ENCODE measurements around the gene GLRA1. TPM values are rescaled to one million over a fixed set of nuclear protein-coding genes. Genes with fewer than 3 reads are reported as not detected.

Gene GLRA1
- polyA plus RNA-seq, 1 donor (not counting 4 experiments of a cell fraction or from before 2014, with no cell fraction given) = not detected

DNA sequence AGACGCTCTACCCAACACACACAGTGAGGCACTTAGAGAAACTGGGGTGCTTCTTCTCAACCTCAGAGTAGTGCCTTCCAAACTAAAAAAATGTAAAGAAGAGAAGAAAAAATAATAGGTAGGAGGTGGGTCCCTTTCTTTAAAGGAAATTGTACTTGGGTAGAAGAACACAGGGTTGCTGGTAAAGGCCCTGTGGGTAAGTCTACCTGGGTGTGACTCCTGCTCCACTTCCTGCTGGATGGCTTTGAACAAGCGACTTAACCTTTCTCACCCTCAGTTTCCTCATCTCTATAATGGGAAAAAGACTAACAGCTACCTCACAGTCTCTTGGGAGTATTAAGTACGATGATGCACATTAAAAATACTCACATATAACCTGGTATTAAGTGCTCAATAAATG is 32.1 kb upstream of the GLRA1 start:
- no peaks in the 10 kb centered on the region for H3K79me2 ChIP-seq (ENCODE audit: control insufficient read depth, insufficient read depth, low read length)
- no peaks in the 10 kb centered on the region for H3K27me3 ChIP-seq (ENCODE audit: control insufficient read depth, extremely low read depth, insufficient read depth, low read length)
- no peaks in the 10 kb centered on the region for H3K9me3 ChIP-seq (ENCODE audit: control insufficient read depth, low read depth, low read length)
- H3K4me1 ChIP-seq (ENCODE audit: control insufficient read depth, extremely low read depth, insufficient read depth, low read length) = no peaks in the 10 kb centered on the region
- no peak overlapping the region for H3K4me2 ChIP-seq (ENCODE audit: control insufficient read depth, extremely low read depth, insufficient read depth, low read depth, low read length)
- no peak overlapping the region for H3K9ac ChIP-seq (ENCODE audit: control insufficient read depth, extremely low read depth, insufficient read depth, low read length)
- H3K36me3 ChIP-seq (ENCODE audit: control insufficient read depth in 2 of 2, extremely low read depth in 1 of 2, insufficient read depth in 2 of 2, low read length in 2 of 2) = no peaks in the 10 kb centered on the region
- dilution Hi-C loops (cut with MboI; ENCODE audit: extremely low pct_ligation_motif_present, low sequenced_read_pairs) = no loop called here
- DNase-seq (ENCODE audit: low read depth, low spot score) = no peak
- H3K9me1 ChIP-seq (ENCODE audit: control insufficient read depth, extremely low read depth, insufficient read depth, low read length) = no peaks in the 10 kb centered on the region
- no peak for FAIRE-seq
- H4K20me1 ChIP-seq (ENCODE audit: control insufficient read depth, extremely low read depth, insufficient read depth, low read length) = no peaks in the 10 kb centered on the region
- no peak overlapping the region for H3K4me3 ChIP-seq (ENCODE audit: control insufficient read depth in 2 of 3, extremely low read depth in 1 of 3, insufficient read depth in 2 of 3, low read depth in 1 of 3, low read length in 3 of 3)
- TF ChIP-seq, protein P1, sequence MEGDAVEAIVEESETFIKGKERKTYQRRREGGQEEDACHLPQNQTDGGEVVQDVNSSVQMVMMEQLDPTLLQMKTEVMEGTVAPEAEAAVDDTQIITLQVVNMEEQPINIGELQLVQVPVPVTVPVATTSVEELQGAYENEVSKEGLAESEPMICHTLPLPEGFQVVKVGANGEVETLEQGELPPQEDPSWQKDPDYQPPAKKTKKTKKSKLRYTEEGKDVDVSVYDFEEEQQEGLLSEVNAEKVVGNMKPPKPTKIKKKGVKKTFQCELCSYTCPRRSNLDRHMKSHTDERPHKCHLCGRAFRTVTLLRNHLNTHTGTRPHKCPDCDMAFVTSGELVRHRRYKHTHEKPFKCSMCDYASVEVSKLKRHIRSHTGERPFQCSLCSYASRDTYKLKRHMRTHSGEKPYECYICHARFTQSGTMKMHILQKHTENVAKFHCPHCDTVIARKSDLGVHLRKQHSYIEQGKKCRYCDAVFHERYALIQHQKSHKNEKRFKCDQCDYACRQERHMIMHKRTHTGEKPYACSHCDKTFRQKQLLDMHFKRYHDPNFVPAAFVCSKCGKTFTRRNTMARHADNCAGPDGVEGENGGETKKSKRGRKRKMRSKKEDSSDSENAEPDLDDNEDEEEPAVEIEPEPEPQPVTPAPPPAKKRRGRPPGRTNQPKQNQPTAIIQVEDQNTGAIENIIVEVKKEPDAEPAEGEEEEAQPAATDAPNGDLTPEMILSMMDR (optimal IDR thresholded peaks at IDR 0.05 in 1 of 3, IDR thresholded peaks at IDR 0.05 in 1 of 3, conservative IDR thresholded peaks at IDR 0.05 in 1 of 3; ENCODE audit: extremely low read depth in 1 of 3, insufficient read depth in 2 of 3, low read length in 3 of 3) = no peak
- TF ChIP-seq EZH2 (IDR thresholded peaks at IDR 0.05; ENCODE audit: low read length) = no peak
- H2AFZ ChIP-seq (ENCODE audit: control insufficient read depth, low read length) = no peak overlapping the region
- H3K27ac ChIP-seq (ENCODE audit: control insufficient read depth, insufficient read depth, low read length) = no peak overlapping the region

- H4K20me1 ChIP-seq (ENCODE audit: control insufficient read depth, extremely low read depth, insufficient read depth, low read length) = no peaks in the 10 kb centered on the region
- H3K9ac ChIP-seq (ENCODE audit: control insufficient read depth, extremely low read depth, insufficient read depth, low read length) = no peak overlapping the region
- DNase-seq (ENCODE audit: low read depth, low spot score) = no peak
- no peak for FAIRE-seq
- dilution Hi-C loops (cut with MboI; ENCODE audit: extremely low pct_ligation_motif_present, low sequenced_read_pairs) = no loop called here
- no peak overlapping the region for H3K4me3 ChIP-seq (ENCODE audit: control insufficient read depth in 2 of 3, extremely low read depth in 1 of 3, insufficient read depth in 2 of 3, low read depth in 1 of 3, low read length in 3 of 3)
- no peak overlapping the region for H3K4me2 ChIP-seq (ENCODE audit: control insufficient read depth, extremely low read depth, insufficient read depth, low read depth, low read length)
- TF ChIP-seq, protein P1 (optimal IDR thresholded peaks at IDR 0.05 in 1 of 3, IDR thresholded peaks at IDR 0.05 in 1 of 3, conservative IDR thresholded peaks at IDR 0.05 in 1 of 3; ENCODE audit: extremely low read depth in 1 of 3, insufficient read depth in 2 of 3, low read length in 3 of 3) = no peak
- H3K79me2 ChIP-seq (ENCODE audit: control insufficient read depth, insufficient read depth, low read length) = no peaks in the 10 kb centered on the region
- no peaks in the 10 kb centered on the region for H3K36me3 ChIP-seq (ENCODE audit: control insufficient read depth in 2 of 2, extremely low read depth in 1 of 2, insufficient read depth in 2 of 2, low read length in 2 of 2)
- H3K9me3 ChIP-seq (ENCODE audit: control insufficient read depth, low read depth, low read length) = no peaks in the 10 kb centered on the region
- H2AFZ ChIP-seq (ENCODE audit: control insufficient read depth, low read length) = no peak overlapping the region
- H3K27me3 ChIP-seq (ENCODE audit: control insufficient read depth, extremely low read depth, insufficient read depth, low read length) = no peaks in the 10 kb centered on the region
- no peaks in the 10 kb centered on the region for H3K9me1 ChIP-seq (ENCODE audit: control insufficient read depth, extremely low read depth, insufficient read depth, low read length)
- no peak overlapping the region for H3K27ac ChIP-seq (ENCODE audit: control insufficient read depth, insufficient read depth, low read length)
- no peaks in the 10 kb centered on the region for H3K4me1 ChIP-seq (ENCODE audit: control insufficient read depth, extremely low read depth, insufficient read depth, low read length)
Measured at GRCh38 chr5:151954255-151954654, 29.6 kb upstream of the GLRA1 start.
